Calu3 (cell line): Measurements from ENCODE around the gene GRID2. TPM values are rescaled to one million over a fixed set of nuclear protein-coding genes. Genes with fewer than 3 reads are reported as not detected.
"Not testable (repeated sequence)": the region's sequence is repeated elsewhere in the genome, so short reads cannot be mapped to it uniquely, and the experiment has no call there.

Experiments
- BruUV-seq: library from RNA; stranded (reverse); fragments of 400-500 nt; replicated peaks from 2 replicates; lab custom pipeline; 2021; lab: Mats Ljungman, UMichigan
- CTCF ChIA-PET: fragments of 300-600 bp; sonication (Branson Sonifier 250); formaldehyde crosslinking; loops from one replicate; lab custom pipeline; 2022; ENCODE audit warnings: antibody characterized with exemption; lab: Charles Lee
- DNase-seq: peaks from one replicate; pipeline ENCODE4 v3.0.0; 2022
- H3K27ac Mint-ChIP-seq: one replicate; pipeline ENCODE4 v1.8.0; 2022; ENCODE audit warnings: mixed read lengths; ENCODE audit not compliant: unreplicated experiment
- H3K27me3 Mint-ChIP-seq: one replicate; pipeline ENCODE4 v1.8.0; 2022; ENCODE audit warnings: mixed read lengths; ENCODE audit not compliant: unreplicated experiment
- H3K36me3 Mint-ChIP-seq: one replicate; pipeline ENCODE4 v1.8.0; 2022; ENCODE audit warnings: mild to moderate bottlenecking, moderate library complexity, mixed read lengths; ENCODE audit not compliant: insufficient read depth, unreplicated experiment
- H3K4me1 Mint-ChIP-seq: one replicate; pipeline ENCODE4 v1.8.0; 2022; ENCODE audit warnings: mild to moderate bottlenecking, low read depth, mixed read lengths; ENCODE audit not compliant: unreplicated experiment
- H3K4me3 Mint-ChIP-seq: one replicate; pipeline ENCODE4 v1.8.0; 2022; ENCODE audit warnings: mild to moderate bottlenecking, low read depth, moderate library complexity, mixed read lengths; ENCODE audit not compliant: unreplicated experiment
- H3K9me3 Mint-ChIP-seq: one replicate; pipeline ENCODE4 v1.8.0; 2022; ENCODE audit warnings: low read depth, mixed read lengths; ENCODE audit not compliant: unreplicated experiment
- intact Hi-C: fragments of 100-400 bp; cut with micrococcal nuclease; formaldehyde crosslinking; loops from one replicate; pipeline ENCODE4 v1.10.0; 2022; ENCODE audit not compliant: unreplicated experiment
- total RNA-seq: library from RNA; stranded (reverse); gene quantifications from 2 replicates; pipeline ENCODE4 v1.2.3, GENCODE V29; 2022
- TF ChIP-seq, protein P1 (sequence below): fragments of 200-600 bp; IDR thresholded peaks from one replicate; pipeline ENCODE4 v1.8.0; 2022; ENCODE audit warnings: antibody characterized with exemption; ENCODE audit not compliant: unreplicated experiment

GRID2 gene
- total RNA-seq, 1 experiment from 2014 or later = not detected

DNA sequence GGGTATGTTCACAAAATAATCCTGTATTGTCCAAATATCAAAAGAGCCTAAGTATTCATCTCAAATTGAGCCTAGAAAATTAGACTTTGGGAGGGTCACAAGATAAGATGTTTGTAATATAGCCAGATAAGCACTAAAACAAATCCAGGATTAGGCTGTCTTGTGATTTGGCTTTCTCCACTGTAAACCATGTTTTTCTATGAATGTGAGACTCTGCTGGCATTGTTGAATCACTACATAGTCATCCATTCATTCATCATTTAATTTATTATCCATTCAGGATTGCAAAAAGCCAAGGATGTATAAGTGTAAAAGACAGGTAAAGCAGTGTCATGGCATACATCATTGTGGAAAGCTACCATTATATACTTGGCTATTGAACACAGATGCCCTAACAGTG lies 148.0 kb downstream of the GRID2 start:
- DNase-seq = no peak
- Mint-ChIP-seq H3K27ac (no peak overlapping the region), H3K9me3 (no peaks in the 10 kb centered on the region), H3K36me3 (no peaks in the 10 kb centered on the region), H3K4me1 (no peaks in the 10 kb centered on the region), H3K27me3 (no peaks in the 10 kb centered on the region), H3K4me3 (no peak overlapping the region)
- TF ChIP-seq, protein P1, sequence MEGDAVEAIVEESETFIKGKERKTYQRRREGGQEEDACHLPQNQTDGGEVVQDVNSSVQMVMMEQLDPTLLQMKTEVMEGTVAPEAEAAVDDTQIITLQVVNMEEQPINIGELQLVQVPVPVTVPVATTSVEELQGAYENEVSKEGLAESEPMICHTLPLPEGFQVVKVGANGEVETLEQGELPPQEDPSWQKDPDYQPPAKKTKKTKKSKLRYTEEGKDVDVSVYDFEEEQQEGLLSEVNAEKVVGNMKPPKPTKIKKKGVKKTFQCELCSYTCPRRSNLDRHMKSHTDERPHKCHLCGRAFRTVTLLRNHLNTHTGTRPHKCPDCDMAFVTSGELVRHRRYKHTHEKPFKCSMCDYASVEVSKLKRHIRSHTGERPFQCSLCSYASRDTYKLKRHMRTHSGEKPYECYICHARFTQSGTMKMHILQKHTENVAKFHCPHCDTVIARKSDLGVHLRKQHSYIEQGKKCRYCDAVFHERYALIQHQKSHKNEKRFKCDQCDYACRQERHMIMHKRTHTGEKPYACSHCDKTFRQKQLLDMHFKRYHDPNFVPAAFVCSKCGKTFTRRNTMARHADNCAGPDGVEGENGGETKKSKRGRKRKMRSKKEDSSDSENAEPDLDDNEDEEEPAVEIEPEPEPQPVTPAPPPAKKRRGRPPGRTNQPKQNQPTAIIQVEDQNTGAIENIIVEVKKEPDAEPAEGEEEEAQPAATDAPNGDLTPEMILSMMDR = no peak
- no TSS peak for BruUV-seq
- CTCF ChIA-PET = no interaction called here
- intact Hi-C loops = no loop called here

DNA sequence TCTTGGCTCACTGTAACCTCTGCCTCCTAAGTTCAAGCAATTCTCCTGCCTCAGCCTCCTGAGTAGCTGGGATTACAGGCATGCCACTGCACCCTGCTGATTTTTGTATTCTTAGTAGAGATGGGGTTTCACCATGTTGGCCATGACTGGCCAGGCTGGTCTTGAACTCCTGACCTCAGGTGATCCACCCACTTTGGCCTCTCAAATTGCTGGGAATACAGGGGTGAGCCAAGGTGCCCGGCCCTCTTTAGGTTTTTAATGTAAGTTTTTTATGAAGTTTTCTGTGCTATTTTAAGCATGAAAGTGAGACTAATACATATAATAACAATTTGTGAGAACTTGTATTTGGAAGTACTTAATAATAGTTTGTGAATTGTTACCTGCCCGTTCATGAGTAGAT lies 148.6 kb downstream of the GRID2 start:
- BruUV-seq, H3K4me3 Mint-ChIP-seq, H3K27ac Mint-ChIP-seq, CTCF ChIA-PET, DNase-seq, H3K36me3 Mint-ChIP-seq, H3K27me3 Mint-ChIP-seq, intact Hi-C loops, H3K9me3 Mint-ChIP-seq, H3K4me1 Mint-ChIP-seq: not testable (repeated sequence)

DNA sequence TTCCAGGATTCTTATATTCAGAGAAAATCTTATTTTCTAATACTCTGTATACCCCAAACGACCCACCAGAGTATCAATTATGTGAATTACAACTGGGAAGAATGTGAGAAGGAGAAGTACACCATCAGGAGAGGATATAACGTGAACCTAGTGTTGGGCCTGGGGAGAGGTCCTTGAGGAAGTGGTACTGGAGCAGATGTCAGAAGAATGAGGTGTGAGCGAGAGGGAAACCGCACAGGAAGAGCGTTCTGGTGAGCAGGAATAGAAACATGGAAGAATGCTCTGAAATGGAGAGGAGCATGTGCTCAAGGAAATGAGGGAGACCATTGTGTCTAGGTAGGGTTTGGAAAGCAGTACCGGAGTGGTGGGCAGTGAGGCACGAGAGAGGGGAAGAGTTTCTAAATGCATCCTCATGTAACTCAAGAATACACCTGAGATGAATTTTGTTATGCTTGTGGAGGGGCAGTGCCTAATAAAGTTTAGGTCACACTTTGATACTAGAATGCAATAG lies 151.6 kb downstream of the GRID2 start:
- intact Hi-C loops = no loop called here
- H3K36me3 Mint-ChIP-seq = no peaks in the 10 kb centered on the region
- H3K27me3 Mint-ChIP-seq = no peaks in the 10 kb centered on the region
- H3K4me1 Mint-ChIP-seq = no peaks in the 10 kb centered on the region
- TF ChIP-seq, protein P1 = no peak
- no peak for DNase-seq
- BruUV-seq = no TSS peak
- H3K9me3 Mint-ChIP-seq = no peaks in the 10 kb centered on the region
- CTCF ChIA-PET = no interaction called here
- no peak overlapping the region for H3K27ac Mint-ChIP-seq
- H3K4me3 Mint-ChIP-seq = no peak overlapping the region

DNA sequence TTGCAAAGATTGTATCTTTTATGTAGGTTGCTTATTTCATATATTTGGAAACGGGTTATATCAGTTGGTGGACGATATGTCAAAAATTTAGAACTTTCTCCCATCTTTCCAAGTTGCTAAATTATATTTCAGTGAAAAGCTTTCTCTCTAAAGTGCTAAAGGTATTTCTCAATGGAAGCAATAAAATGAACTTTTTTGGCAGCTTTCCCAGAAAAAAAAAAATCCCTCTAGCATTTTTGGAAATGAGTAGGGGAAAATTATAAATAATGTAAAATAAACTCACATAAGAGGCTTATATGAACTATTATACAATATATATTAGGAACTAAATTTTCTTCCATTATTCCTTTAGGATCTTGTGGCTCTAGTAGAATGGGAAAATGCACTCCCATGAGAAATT lies 152.2 kb downstream of the GRID2 start:
- H3K36me3 Mint-ChIP-seq = no peaks in the 10 kb centered on the region
- H3K9me3 Mint-ChIP-seq = no peaks in the 10 kb centered on the region
- no TSS peak for BruUV-seq
- no peaks in the 10 kb centered on the region for H3K27me3 Mint-ChIP-seq
- no peak overlapping the region for H3K4me3 Mint-ChIP-seq
- CTCF ChIA-PET = interaction anchor here (0.6 kb wide), 1 partner anchor 237 kb away, joined by 4 read pairs; no protein-coding TSS in a partner anchor
- TF ChIP-seq, protein P1 = no peak
- H3K27ac Mint-ChIP-seq = no peak overlapping the region
- intact Hi-C loops = no loop called here
- H3K4me1 Mint-ChIP-seq = no peaks in the 10 kb centered on the region
- no peak for DNase-seq

DNA sequence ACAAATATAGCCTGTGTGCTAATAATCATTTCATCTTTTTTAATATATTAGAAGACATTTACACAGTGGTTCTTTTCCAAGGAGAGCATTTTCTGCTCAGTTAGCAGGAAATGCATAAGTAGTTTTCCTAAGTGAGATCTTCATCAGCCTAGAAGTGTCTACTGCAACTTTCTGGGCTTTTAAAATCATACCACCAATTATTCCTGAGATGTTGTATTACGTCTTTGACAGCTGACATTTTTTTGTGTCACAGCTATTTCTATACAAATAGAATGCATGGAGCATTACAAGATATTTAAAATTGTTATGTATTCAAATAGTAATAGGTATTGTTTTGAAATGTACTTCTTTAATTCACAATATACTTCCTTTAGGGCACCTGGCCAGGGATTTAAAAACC lies 158.0 kb downstream of the GRID2 start:
- intact Hi-C loops = no loop called here
- Mint-ChIP-seq H3K4me3 (no peak overlapping the region), H3K9me3 (peaks cover 2% of the 10 kb centered on the region), H3K4me1 (no peaks in the 10 kb centered on the region), H3K36me3 (no peaks in the 10 kb centered on the region), H3K27me3 (no peaks in the 10 kb centered on the region), H3K27ac (no peak overlapping the region)
- DNase-seq = no peak
- CTCF ChIA-PET = no interaction called here
- TF ChIP-seq, protein P1 = no peak
- no TSS peak for BruUV-seq
